ENCODE data around the gene HDLBP. TPM values are rescaled to one million over a fixed set of nuclear protein-coding genes. Genes with fewer than 3 reads are reported as not detected.

Gene HDLBP
- total RNA-seq, 2 experiments from 2014 or later = 170 to 176 TPM

- Histone ChIP-seq H2AFZ (ENCODE audit: low read length) (no peak overlapping the region), H3K4me3 (ENCODE audit: low read depth, low read length, poor library complexity, severe bottlenecking) (no peak overlapping the region), H3K9me3 (ENCODE audit: low read length) (no peaks in the 10 kb centered on the region), H3K9me2 (ENCODE audit: insufficient read depth, low read length) (no peaks in the 10 kb centered on the region), H3K4me2 (ENCODE audit: low read length) (no peak overlapping the region), H3K79me2 (ENCODE audit: insufficient read depth, low read depth, low read length) (no peaks in the 10 kb centered on the region), H4K20me1 (ENCODE audit: insufficient read depth, low read length) (no peaks in the 10 kb centered on the region), H3K36me3 (ENCODE audit: insufficient read depth, low read length) (no peaks in the 10 kb centered on the region), H3K4me1 (ENCODE audit: insufficient read depth, low read length, poor library complexity, severe bottlenecking) (peaks cover 11% of the 10 kb centered on the region), H3K27ac (ENCODE audit: low read depth, low read length, poor library complexity, severe bottlenecking) (no peak overlapping the region)
- intact Hi-C loops (cut with micrococcal nuclease; ENCODE audit: unreplicated experiment) = loop anchor here (5.0 kb wide), 1 partner anchor 176 kb away; no protein-coding TSS in a partner anchor
- DNase-seq (ENCODE audit: low spot score) = no peak
- BruUV-seq (replicated peaks) = no TSS peak
- ChIA-PET CTCF (ENCODE audit: unreplicated experiment) (no interaction called here), POLR2A (no interaction called here)
- TF ChIP-seq EZH2phosphoT487 (IDR thresholded peaks at IDR 0.05; ENCODE audit: borderline replicate concordance, low read depth, low read length) (no peak), CTCF (conservative IDR thresholded peaks at IDR 0.05; ENCODE audit: low read length) (no peak)
These were observed 99.2 kb downstream of the HDLBP start for GRCh38 chr2:241216211-241216761.

- Histone ChIP-seq H3K4me1 (ENCODE audit: insufficient read depth, low read length, poor library complexity, severe bottlenecking) (peaks cover 11% of the 10 kb centered on the region), H3K9me2 (ENCODE audit: insufficient read depth, low read length) (no peaks in the 10 kb centered on the region), H3K4me2 (ENCODE audit: low read length) (no peak overlapping the region), H3K79me2 (ENCODE audit: insufficient read depth, low read depth, low read length) (no peaks in the 10 kb centered on the region), H2AFZ (ENCODE audit: low read length) (no peak overlapping the region), H3K27ac (ENCODE audit: low read depth, low read length, poor library complexity, severe bottlenecking) (no peak overlapping the region), H4K20me1 (ENCODE audit: insufficient read depth, low read length) (no peaks in the 10 kb centered on the region), H3K36me3 (ENCODE audit: insufficient read depth, low read length) (no peaks in the 10 kb centered on the region), H3K9me3 (ENCODE audit: low read length) (no peaks in the 10 kb centered on the region), H3K4me3 (ENCODE audit: low read depth, low read length, poor library complexity, severe bottlenecking) (no peak overlapping the region)
- CTCF ChIA-PET (ENCODE audit: unreplicated experiment) = no interaction called here
- intact Hi-C loops (cut with micrococcal nuclease; ENCODE audit: unreplicated experiment) = loop anchor here (5.0 kb wide), 1 partner anchor 177 kb away; no protein-coding TSS in a partner anchor
- DNase-seq (ENCODE audit: low spot score) = no peak
- BruUV-seq (replicated peaks) = no TSS peak
- POLR2A ChIA-PET = no interaction called here
- TF ChIP-seq EZH2phosphoT487 (IDR thresholded peaks at IDR 0.05; ENCODE audit: borderline replicate concordance, low read depth, low read length) (no peak), CTCF (conservative IDR thresholded peaks at IDR 0.05; ENCODE audit: low read length) (no peak)
These were observed 100.1 kb downstream of the HDLBP start for GRCh38 chr2:241215421-241215820.

GRCh38 chr2:241214766-241215165 is 100.7 kb downstream of the HDLBP start:
- DNase-seq (ENCODE audit: low spot score) = no peak
- ChIA-PET CTCF (ENCODE audit: unreplicated experiment) (no interaction called here), POLR2A (no interaction called here)
- Histone ChIP-seq H3K9me3 (ENCODE audit: low read length) (no peaks in the 10 kb centered on the region), H4K20me1 (ENCODE audit: insufficient read depth, low read length) (no peaks in the 10 kb centered on the region), H3K9me2 (ENCODE audit: insufficient read depth, low read length) (no peaks in the 10 kb centered on the region), H2AFZ (ENCODE audit: low read length) (no peak overlapping the region), H3K36me3 (ENCODE audit: insufficient read depth, low read length) (no peaks in the 10 kb centered on the region), H3K4me3 (ENCODE audit: low read depth, low read length, poor library complexity, severe bottlenecking) (no peak overlapping the region), H3K27ac (ENCODE audit: low read depth, low read length, poor library complexity, severe bottlenecking) (no peak overlapping the region), H3K79me2 (ENCODE audit: insufficient read depth, low read depth, low read length) (no peaks in the 10 kb centered on the region), H3K4me2 (ENCODE audit: low read length) (no peak overlapping the region), H3K4me1 (ENCODE audit: insufficient read depth, low read length, poor library complexity, severe bottlenecking) (peaks cover 11% of the 10 kb centered on the region)
- TF ChIP-seq EZH2phosphoT487 (IDR thresholded peaks at IDR 0.05; ENCODE audit: borderline replicate concordance, low read depth, low read length) = no peak
- TF ChIP-seq CTCF (conservative IDR thresholded peaks at IDR 0.05; ENCODE audit: low read length) = no peak
- intact Hi-C loops (cut with micrococcal nuclease; ENCODE audit: unreplicated experiment) = loop anchor here (5.0 kb wide), 1 partner anchor 178 kb away; no protein-coding TSS in a partner anchor
- BruUV-seq (replicated peaks) = no TSS peak
